H1 (cell line): ENCODE data around the gene UGT1A10. TPM values are rescaled to one million over a fixed set of nuclear protein-coding genes. Genes with fewer than 3 reads are reported as not detected.

Experiments used
- CTCF ChIA-PET: fragments of 300-600 bp; sonication (Branson Sonifier 250); formaldehyde crosslinking; loops from one replicate; lab custom pipeline; 2021; ENCODE audit not compliant: partially characterized antibody; lab: Charles Lee
- POLR2A ChIA-PET: fragments of 300-600 bp; sonication (Branson Sonifier 250); formaldehyde crosslinking; loops from one replicate; lab custom pipeline; 2021; ENCODE audit warnings: inconsistent platforms; ENCODE audit not compliant: partially characterized antibody; lab: Charles Lee
- DNase-seq, 2 experiments: peaks; one replicate each; pipeline versions ENCODE4 v3.0.0 to v3.0.0-alpha.2; 2010 to 2022; ENCODE audit warnings: low spot score in 2 of 2, low read depth in 1 of 2, mixed read lengths in 1 of 2
- FAIRE-seq: peaks from 2 replicates; lab custom pipeline; 2011; peaks lifted over from hg19 to GRCh38; lab: Jason Lieb, UNC
- H2AFZ ChIP-seq: 2 replicates; pipeline ENCODE4 v1.8.1; 2012; ENCODE audit warnings: low read length, inconsistent platforms
- H2AK5ac ChIP-seq: 2 replicates; pipeline ENCODE4 v1.6.1; 2013; ENCODE audit warnings: low read depth, low read length
- H2BK120ac ChIP-seq: replicated peaks from 2 replicates; pipeline ENCODE3; 2013; ENCODE audit warnings: low read depth, low read length, inconsistent platforms
- H2BK12ac ChIP-seq: 2 replicates; pipeline ENCODE4 v1.6.1; 2013; ENCODE audit warnings: low read depth, low read length
- H2BK15ac ChIP-seq: 2 replicates; pipeline ENCODE4 v1.6.1; 2013; ENCODE audit warnings: low read length
- H2BK20ac ChIP-seq: 2 replicates; pipeline ENCODE4 v1.6.1; 2013; ENCODE audit warnings: low read length
- H2BK5ac ChIP-seq: 2 replicates; pipeline ENCODE4 v1.6.1; 2013; ENCODE audit warnings: low read depth, low read length
- H3K14ac ChIP-seq: 2 replicates; pipeline ENCODE4 v1.6.1; 2013; ENCODE audit warnings: inconsistent platforms; ENCODE audit not compliant: insufficient read length
- H3K18ac ChIP-seq: 2 replicates; pipeline ENCODE4 v1.6.1; 2013; ENCODE audit warnings: low read length; ENCODE audit errors: extremely low read depth
- H3K23ac ChIP-seq: 2 replicates; pipeline ENCODE4 v1.6.1; 2013; ENCODE audit warnings: inconsistent platforms; ENCODE audit not compliant: insufficient read length
- H3K23me2 ChIP-seq: 2 replicates; pipeline ENCODE4 v1.6.1; 2013; ENCODE audit warnings: low read depth, low read length
- H3K27ac ChIP-seq: 2 replicates; pipeline ENCODE4 v1.6.1; 2011; ENCODE audit warnings: low read depth, low read length, inconsistent platforms
- H3K27me3 ChIP-seq, 4 experiments: replicated peaks in 1 of 4; 1 replicate in 1 of 4; 2 replicates in 3 of 4; pipeline versions ENCODE4 v1.6.1 to v1.8.1; 2011 to 2013; ENCODE audit warnings: low read length in 3 of 4, mild to moderate bottlenecking in 3 of 4, inconsistent platforms in 2 of 4, mixed read lengths in 2 of 4, moderate library complexity in 1 of 4; ENCODE audit not compliant: control insufficient read depth in 3 of 4, insufficient read depth in 3 of 4; ENCODE audit errors: extremely low read depth in 1 of 4
- H3K36me3 ChIP-seq, 4 experiments: 2 replicates each; pipeline versions ENCODE4 v1.6.1 to v1.8.1; 2011 to 2013; ENCODE audit warnings: mild to moderate bottlenecking in 4 of 4, low read length in 3 of 4, moderate library complexity in 2 of 4, control low read depth in 1 of 4, inconsistent platforms in 1 of 4; ENCODE audit not compliant: insufficient read depth in 4 of 4, control insufficient read depth in 2 of 4
- H3K4ac ChIP-seq: replicated peaks from 2 replicates; pipeline ENCODE3; 2013; ENCODE audit warnings: low read length, low read depth, mixed read lengths, inconsistent platforms; ENCODE audit not compliant: insufficient read length
- H3K4me1 ChIP-seq, 4 experiments: replicated peaks in 1 of 4; 1 replicate in 1 of 4; 2 replicates in 3 of 4; pipeline versions ENCODE4 v1.6.1 to v1.8.1; 2011 to 2013; ENCODE audit warnings: low read length in 3 of 4, inconsistent platforms in 2 of 4, mixed read lengths in 1 of 4; ENCODE audit not compliant: insufficient read depth in 4 of 4, control insufficient read depth in 3 of 4
- H3K4me2 ChIP-seq, 2 experiments: 2 replicates each; pipeline versions ENCODE4 v1.6.1 to v1.8.1; 2011 to 2013; ENCODE audit warnings: low read depth in 2 of 2, low read length in 2 of 2, control low read depth in 1 of 2, inconsistent platforms in 1 of 2, mild to moderate bottlenecking in 1 of 2; ENCODE audit not compliant: insufficient read depth in 1 of 2
- H3K4me3 ChIP-seq, 4 experiments: fragments of 200-600, 300-600 bp in 1 of 4; sonication (generic), shearing (Covaris generic), sonication (Bioruptor Twin) in 1 of 4; 2 replicates each; pipeline versions ENCODE4 v1.5.1 to v1.8.1; 2011 to 2016; ENCODE audit warnings: low read length in 4 of 4, low read depth in 3 of 4, control low read depth in 2 of 4, inconsistent platforms in 2 of 4, mild to moderate bottlenecking in 2 of 4, mixed read lengths in 1 of 4, moderate library complexity in 1 of 4; ENCODE audit not compliant: insufficient read depth in 2 of 4; ENCODE audit errors: extremely low read depth in 1 of 4
- H3K56ac ChIP-seq: replicated peaks from 2 replicates; pipeline ENCODE3; 2013; ENCODE audit warnings: low read depth, mild to moderate bottlenecking, mixed read lengths, low read length, inconsistent platforms; ENCODE audit not compliant: insufficient read length
- H3K79me1 ChIP-seq: 2 replicates; pipeline ENCODE4 v1.6.1; 2013; ENCODE audit warnings: low read depth, low read length, control low read depth
- H3K79me2 ChIP-seq, 2 experiments: 2 replicates each; pipeline versions ENCODE4 v1.6.1 to v1.8.1; 2012 to 2013; ENCODE audit warnings: low read length in 2 of 2, mild to moderate bottlenecking in 2 of 2, inconsistent platforms in 1 of 2; ENCODE audit not compliant: insufficient read depth in 2 of 2, control insufficient read depth in 1 of 2
- H3K9ac ChIP-seq, 4 experiments: replicated peaks in 1 of 4; 1 replicate in 1 of 4; 2 replicates in 3 of 4; pipeline versions ENCODE4 v1.6.1 to v1.8.1; 2011 to 2013; ENCODE audit warnings: low read depth in 3 of 4, low read length in 3 of 4, control low read depth in 2 of 4, mild to moderate bottlenecking in 2 of 4, moderate library complexity in 2 of 4, inconsistent platforms in 1 of 4; ENCODE audit errors: extremely low read depth in 1 of 4
- H3K9me3 ChIP-seq, 2 experiments: 2 replicates each; pipeline versions ENCODE4 v1.6.1 to v1.8.1; 2012 to 2013; ENCODE audit warnings: mild to moderate bottlenecking in 2 of 2, moderate library complexity in 2 of 2, control low read depth in 1 of 2, inconsistent platforms in 1 of 2, low read depth in 1 of 2, low read length in 1 of 2, mixed read lengths in 1 of 2; ENCODE audit not compliant: insufficient read depth in 2 of 2
- H4K20me1 ChIP-seq, 2 experiments: replicated peaks in 1 of 2; 2 replicates each; pipeline versions ENCODE3 to v1.8.1; 2011 to 2013; ENCODE audit warnings: inconsistent platforms in 2 of 2, low read length in 2 of 2, mild to moderate bottlenecking in 1 of 2; ENCODE audit not compliant: insufficient read depth in 2 of 2, control insufficient read depth in 1 of 2
- H4K5ac ChIP-seq: 2 replicates; pipeline ENCODE4 v1.6.1; 2013; ENCODE audit warnings: low read length, low read depth, mixed read lengths, inconsistent platforms; ENCODE audit not compliant: insufficient read length
- H4K8ac ChIP-seq: 2 replicates; pipeline ENCODE4 v1.8.0; 2013; ENCODE audit warnings: mild to moderate bottlenecking, moderate library complexity, low read length, inconsistent platforms; ENCODE audit not compliant: insufficient read depth; ENCODE audit errors: extremely low read depth
- H4K91ac ChIP-seq: replicated peaks from 2 replicates; pipeline ENCODE3; 2013; ENCODE audit warnings: low read length, mixed read lengths, inconsistent platforms; ENCODE audit not compliant: insufficient read length
- CREB1 ChIP-seq: IDR thresholded peaks from 2 replicates; pipeline ENCODE4 v1.6.1; 2012; ENCODE audit warnings: inconsistent platforms
- EZH2 ChIP-seq: fragments of 200-600 bp; sonication (generic); IDR thresholded peaks from 2 replicates; pipeline ENCODE4 v1.7.1; 2012; ENCODE audit warnings: low read depth, mild to moderate bottlenecking, moderate library complexity, low read length, inconsistent platforms; ENCODE audit not compliant: severe bottlenecking
- JUN ChIP-seq: IDR thresholded peaks from 2 replicates; pipeline ENCODE4 v1.6.1; 2011; ENCODE audit warnings: low read depth, mild to moderate bottlenecking, improper control_type of control experiment, low read length
- KDM1A ChIP-seq: fragments of 200-600, 300-600 bp; sonication (generic); IDR thresholded peaks from 2 replicates; pipeline ENCODE4 v1.7.1; 2016; ENCODE audit warnings: mild to moderate bottlenecking, low read length, borderline replicate concordance
- KDM4A ChIP-seq: IDR thresholded peaks from one replicate; pipeline ENCODE4 v1.7.1; 2012; ENCODE audit warnings: low read depth, mild to moderate bottlenecking, moderate library complexity, low read length, inconsistent platforms; ENCODE audit not compliant: severe bottlenecking
- KDM5A ChIP-seq: fragments of 200-600 bp; IDR thresholded peaks from 2 replicates; pipeline ENCODE4 v1.7.1; 2012; ENCODE audit warnings: mild to moderate bottlenecking, low read length, inconsistent platforms, mixed read lengths
- MAX ChIP-seq: IDR thresholded peaks from 2 replicates; pipeline ENCODE4 v1.6.1; 2012; ENCODE audit warnings: inconsistent platforms
- POLR2AphosphoS5 ChIP-seq: IDR thresholded peaks from 2 replicates; pipeline ENCODE4 v1.6.1; 2011; ENCODE audit warnings: low read depth, low read length
- RAD21 ChIP-seq, 2 experiments: IDR thresholded peaks in 1 of 2; conservative IDR thresholded peaks in 1 of 2; 2 replicates each; pipeline ENCODE4 v1.6.1; 2011; ENCODE audit warnings: low read depth in 2 of 2, low read length in 2 of 2, improper control_type of control experiment in 1 of 2, inconsistent platforms in 1 of 2, mild to moderate bottlenecking in 1 of 2, moderate library complexity in 1 of 2
- RFX5 ChIP-seq: IDR thresholded peaks from 2 replicates; pipeline ENCODE4 v1.6.1; 2011; ENCODE audit warnings: low read depth, low read length, improper control_type of control experiment, borderline replicate concordance
- SAP30 ChIP-seq: fragments of 300-600 bp; sonication (generic); IDR thresholded peaks from 2 replicates; pipeline ENCODE4 v1.7.1; 2012; ENCODE audit warnings: low read length, moderate library complexity, mild to moderate bottlenecking, inconsistent platforms; ENCODE audit not compliant: insufficient read depth, insufficient replicate concordance
- SIN3A ChIP-seq, 2 experiments: IDR thresholded peaks in 1 of 2; conservative IDR thresholded peaks in 1 of 2; 2 replicates each; pipeline ENCODE4 v1.6.1; 2011 to 2012; ENCODE audit warnings: low read length in 2 of 2, improper control_type of control experiment in 1 of 2, low read depth in 1 of 2, mild to moderate bottlenecking in 1 of 2
- SIX5 ChIP-seq: IDR thresholded peaks from 2 replicates; pipeline ENCODE4 v1.6.1; 2011; ENCODE audit warnings: mild to moderate bottlenecking, low read depth, low read length
- SP2 ChIP-seq: IDR thresholded peaks from 2 replicates; pipeline ENCODE4 v1.6.1; 2012; ENCODE audit warnings: mild to moderate bottlenecking, low read length, inconsistent platforms
- WGBS, 2 experiments: shearing (Covaris generic) in 1 of 2; methylation state at CpG; one replicate each; pipeline versions ENCODE4 v1.1.6 to v1.1.7; 2013 to 2015; ENCODE audit warnings: low lambda C conversion rate in 2 of 2, mixed read lengths in 2 of 2, inconsistent platforms in 1 of 2, low coverage in 1 of 2, missing lambda C conversion rate in 1 of 2; ENCODE audit not compliant: insufficient replicate concordance in 2 of 2, insufficient coverage in 1 of 2, insufficient read length in 1 of 2; ENCODE audit errors: extremely low coverage in 1 of 2, missing lambda C conversion rate in 1 of 2; 5-methylcytosine and 5-hydroxymethylcytosine counted together
- polyA plus RNA-seq, 7 experiments: library from polyadenylated mRNA; depleted of rRNA in 3 of 7; stranded (reverse) in 5 of 7; unstranded in 2 of 7; fragments of >200 nt in 5 of 7; fragments of 200-250 nt in 2 of 7; gene quantifications; 1 replicate in 5 of 7; 2 replicates in 1 of 7; 4 replicates in 1 of 7; pipeline versions ENCODE4 v1.2.1 to v1.2.3, GENCODE V29; 2011 to 2013; ENCODE audit warnings: missing spikeins in 2 of 7, mixed read lengths in 2 of 7
- total RNA-seq: library from RNA; stranded (reverse); fragmentation: NEBNext Ultra II Directional; extraction: Animal tissue kit (Norgen Biotek cat#: 25700); gene quantifications from 2 replicates; pipeline ENCODE4 v1.2.1, GENCODE V29; 2021

UGT1A10 gene
- total and polyA plus RNA-seq, 2 of the 8 experiments (the other 6 are each of a cell fraction or from before 2014, with no cell fraction given) = not detected

- no peaks in the 10 kb centered on the region for H3K23me2 ChIP-seq
- H3K4ac ChIP-seq = no peak overlapping the region
- no peaks in the 10 kb centered on the region for H4K20me1 ChIP-seq
- no peak overlapping the region for H4K5ac ChIP-seq
- no peaks in the 10 kb centered on the region for H3K36me3 ChIP-seq
- peaks cover 0 to 4% of the 10 kb centered on the region in 2 experiments; a peak in 3 of 4 replicates for H3K9me3 ChIP-seq
- ChIA-PET CTCF (interaction anchor here (1.3 kb wide), 1 partner anchor 17 kb away, joined by 3 read pairs; no protein-coding TSS in a partner anchor), POLR2A (no interaction called here)
- no peak overlapping the region for H3K56ac ChIP-seq
- no peak overlapping the region for H2BK120ac ChIP-seq
- DNase-seq (peak in 1 of 2 experiments; percentile 2), FAIRE-seq (no peak)
- H3K27ac ChIP-seq = no peak overlapping the region
- H2BK5ac ChIP-seq = no peak overlapping the region
- whole genome bisulfite sequencing, 2 experiments = 75% methylated on average over 8 of the region's 8 CpGs; no CpG with 5 or more reads in 1 of the 2 experiments
- H2BK15ac ChIP-seq = no peak overlapping the region
- H3K79me2 ChIP-seq = no peaks in the 10 kb centered on the region
- no peak overlapping the region for H3K18ac ChIP-seq
- H3K4me1 ChIP-seq = no peaks in the 10 kb centered on the region
- H2AK5ac ChIP-seq = no peak overlapping the region
- H3K4me3 ChIP-seq = no peak overlapping the region
- H3K27me3 ChIP-seq = no peaks in the 10 kb centered on the region
- H2AFZ ChIP-seq = no peak overlapping the region
- no peak overlapping the region for H2BK20ac ChIP-seq
- H4K91ac ChIP-seq = no peak overlapping the region
- no peak overlapping the region for H2BK12ac ChIP-seq
- no peak overlapping the region for H3K23ac ChIP-seq
- no peaks in the 10 kb centered on the region for H3K79me1 ChIP-seq
- H3K4me2 ChIP-seq = no peak overlapping the region
- no peak overlapping the region for H4K8ac ChIP-seq
- H3K9ac ChIP-seq = no peak overlapping the region
- no peak overlapping the region for H3K14ac ChIP-seq
- TF ChIP-seq KDM1A = no peak
- no peak for TF ChIP-seq SIX5
- TF ChIP-seq EZH2 = no peak
- no peak for TF ChIP-seq KDM4A
- TF ChIP-seq RAD21 (IDR thresholded peaks at IDR 0.05 in 1 of 2, conservative IDR thresholded peaks at IDR 0.05 in 1 of 2; ENCODE audit: low read depth in 2 of 2, low read length in 2 of 2) = no peak
- no peak for TF ChIP-seq POLR2AphosphoS5
- no peak for TF ChIP-seq JUN
- TF ChIP-seq RFX5 = no peak
- no peak for TF ChIP-seq SIN3A (conservative IDR thresholded peaks at IDR 0.05 in 1 of 2, IDR thresholded peaks at IDR 0.05 in 1 of 2; ENCODE audit: low read depth in 1 of 2, low read length in 2 of 2)
- TF ChIP-seq CREB1 = no peak
- no peak for TF ChIP-seq SAP30
- no peak for TF ChIP-seq SP2
- TF ChIP-seq MAX = no peak
- no peak for TF ChIP-seq KDM5A
Observed at GRCh38 chr2:233803994-233804393, 167.7 kb downstream of the UGT1A10 start.
